ENCODE data around the gene TBC1D30.

TBC1D30 gene

DNA sequence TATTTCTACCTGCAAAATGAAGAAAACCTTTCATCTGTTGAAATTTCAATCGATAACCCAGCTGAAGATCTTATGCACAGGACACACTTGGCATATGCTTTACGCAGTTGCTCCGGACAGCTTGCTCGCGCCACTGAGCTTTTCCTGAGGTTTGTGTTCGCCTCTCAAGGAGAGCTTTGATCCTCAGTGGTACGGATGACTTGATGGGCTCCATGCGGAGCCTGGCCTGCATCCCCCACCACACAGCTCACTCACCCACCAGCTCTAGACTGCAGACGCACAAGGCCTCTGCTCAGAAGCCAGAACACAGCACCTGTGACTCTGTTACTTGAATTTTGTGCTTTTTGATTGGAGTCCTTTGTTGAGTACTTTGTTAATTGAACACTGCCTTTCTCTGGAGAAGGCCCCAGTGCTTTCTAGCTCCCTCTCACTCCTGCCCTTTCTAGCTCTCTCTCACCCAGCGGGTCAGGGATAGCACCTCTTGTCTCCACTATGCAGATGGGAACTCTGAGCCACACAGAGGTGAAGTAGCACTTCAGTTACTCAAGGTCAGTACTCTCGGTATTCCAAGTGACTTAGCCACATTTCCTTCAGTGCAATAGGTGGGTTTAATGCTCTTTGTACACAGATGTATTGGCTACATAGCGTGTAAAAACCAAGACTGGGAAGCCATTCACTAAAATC, 52.1 kb downstream of the TBC1D30 start:
- Histone ChIP-seq H3K36me3 (ENCODE audit: control insufficient read depth, insufficient read depth, low read length, severe bottlenecking) (no peaks in the 10 kb centered on the region), H3K9me3 (ENCODE audit: control insufficient read depth, low read length) (peaks cover 4% of the 10 kb centered on the region), H3K4me3 (ENCODE audit: low read length) (no peak overlapping the region), H3K4me1 (ENCODE audit: control insufficient read depth, insufficient read depth, low read length) (no peaks in the 10 kb centered on the region), H3K9ac (ENCODE audit: low read length) (no peak overlapping the region), H3K27me3 (replicated peaks; ENCODE audit: control insufficient read depth, insufficient read depth, low read length) (peaks cover 33% of the 10 kb centered on the region)
- no peak for DNase-seq (ENCODE audit: low read depth)

DNA sequence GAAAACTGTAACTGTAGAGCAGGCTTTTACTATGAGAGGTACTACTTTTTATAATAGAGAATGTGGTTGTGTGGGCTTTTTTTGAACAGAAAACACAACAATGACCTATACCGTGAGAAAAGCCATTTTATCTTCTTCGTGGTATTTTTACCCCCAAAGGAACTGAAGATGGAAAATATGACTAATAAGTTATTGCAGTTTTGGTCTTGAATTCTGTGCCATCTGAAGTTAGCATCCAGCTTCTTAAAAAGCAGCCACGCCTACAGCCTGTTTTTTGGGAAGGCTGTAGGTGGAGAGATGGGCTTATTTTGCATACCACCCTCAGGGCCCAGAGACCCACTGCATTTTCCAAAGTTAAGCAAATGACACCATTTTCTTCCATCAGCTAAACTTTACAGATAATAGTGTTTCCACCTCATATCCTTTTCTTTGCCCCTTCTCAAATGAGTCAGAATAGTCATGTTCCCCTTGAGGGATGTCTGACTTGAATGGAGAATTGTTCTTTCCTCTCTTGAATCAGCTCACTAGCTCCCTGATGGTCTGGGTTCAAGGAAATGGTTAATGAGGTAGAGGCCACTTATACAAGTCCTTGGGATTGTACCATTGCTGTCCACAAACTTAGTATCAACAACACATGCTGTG, 53.0 kb downstream of the TBC1D30 start:
- Histone ChIP-seq H3K4me3 (ENCODE audit: low read length) (no peak overlapping the region), H3K9ac (ENCODE audit: low read length) (no peak overlapping the region), H3K36me3 (ENCODE audit: control insufficient read depth, insufficient read depth, low read length, severe bottlenecking) (no peaks in the 10 kb centered on the region), H3K4me1 (ENCODE audit: control insufficient read depth, insufficient read depth, low read length) (no peaks in the 10 kb centered on the region), H3K27me3 (replicated peaks; ENCODE audit: control insufficient read depth, insufficient read depth, low read length) (peaks cover 33% of the 10 kb centered on the region), H3K9me3 (ENCODE audit: control insufficient read depth, low read length) (peaks cover 4% of the 10 kb centered on the region)
- DNase-seq (ENCODE audit: low read depth), result no peak

DNA sequence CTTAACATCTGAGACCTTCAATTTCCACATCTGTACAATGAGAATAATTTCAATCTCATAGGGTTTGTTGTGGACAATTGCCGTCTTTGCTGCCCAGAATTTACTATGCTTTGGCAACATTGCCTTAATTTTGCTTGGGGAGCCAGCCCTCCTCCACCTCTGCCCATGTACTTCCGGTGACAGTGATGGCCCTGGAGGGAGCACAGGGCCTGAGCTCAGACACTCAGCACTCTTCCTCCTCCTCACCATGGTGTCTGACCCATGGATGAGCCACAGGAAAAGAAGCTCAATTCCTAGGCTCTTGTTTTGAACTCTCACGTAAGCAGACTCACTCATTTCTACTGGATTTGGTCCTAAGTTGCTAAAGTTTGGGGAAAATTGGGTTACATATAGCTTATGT, 58.2 kb downstream of the TBC1D30 start:
- peaks cover 4% of the 10 kb centered on the region for H3K9me3 ChIP-seq (ENCODE audit: control insufficient read depth, low read length)

DNA sequence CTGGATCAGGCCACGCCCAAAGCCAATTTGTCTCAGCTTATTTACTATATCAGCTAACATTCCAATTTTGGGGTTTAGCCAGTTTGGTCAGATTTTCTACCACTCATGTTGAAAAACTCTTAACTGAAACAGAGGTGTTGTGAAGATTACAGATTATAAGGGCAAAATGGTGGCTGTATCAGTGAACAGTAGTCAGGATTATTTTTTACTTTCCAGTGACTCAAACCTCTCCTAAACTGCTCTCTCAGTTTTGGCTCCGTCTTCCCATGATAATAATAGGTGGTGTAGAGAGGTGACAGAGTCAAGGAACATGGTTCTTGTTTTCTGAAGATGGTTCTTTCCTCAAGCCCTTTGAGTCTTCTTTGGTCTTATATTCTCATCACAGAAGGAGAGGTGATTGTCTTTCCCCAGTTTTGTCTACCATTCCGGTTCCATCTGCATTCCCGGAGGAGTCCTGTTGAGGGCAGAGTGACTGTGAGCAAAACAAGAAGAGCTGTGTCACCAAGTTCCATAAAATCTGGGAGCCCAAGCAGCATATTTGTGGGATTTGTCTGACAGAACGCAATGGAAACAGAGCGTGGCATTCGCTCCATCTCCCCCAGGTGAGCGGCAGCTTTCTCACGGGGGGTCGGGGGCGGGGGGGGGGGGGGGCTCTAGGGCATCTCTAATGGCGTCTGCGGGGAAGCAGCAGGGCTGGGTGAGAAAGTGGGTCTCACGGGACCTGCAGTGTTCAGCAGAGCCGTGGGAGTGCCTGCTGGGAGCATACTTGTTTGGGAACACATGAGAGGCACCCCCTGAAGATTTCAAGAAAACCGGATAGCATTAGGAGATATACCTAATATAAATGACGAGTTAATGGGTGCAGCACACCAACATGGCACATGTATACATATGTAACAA, 59.1 kb downstream of the TBC1D30 start:
- Histone ChIP-seq H3K4me1 (ENCODE audit: control insufficient read depth, insufficient read depth, low read length) (no peaks in the 10 kb centered on the region), H3K36me3 (ENCODE audit: control insufficient read depth, insufficient read depth, low read length, severe bottlenecking) (no peaks in the 10 kb centered on the region), H3K9me3 (ENCODE audit: control insufficient read depth, low read length) (no peaks in the 10 kb centered on the region), H3K9ac (ENCODE audit: low read length) (no peak overlapping the region), H3K27me3 (replicated peaks; ENCODE audit: control insufficient read depth, insufficient read depth, low read length) (no peaks in the 10 kb centered on the region), H3K4me3 (ENCODE audit: low read length) (no peak overlapping the region)
- DNase-seq (ENCODE audit: low read depth), result no peak

More for the DNA sequence above, 58.2 kb downstream of the TBC1D30 start:
- Histone ChIP-seq H3K9ac (ENCODE audit: low read length) (no peak overlapping the region), H3K4me3 (ENCODE audit: low read length) (no peak overlapping the region), H3K27me3 (replicated peaks; ENCODE audit: control insufficient read depth, insufficient read depth, low read length) (peaks cover 3% of the 10 kb centered on the region), H3K4me1 (ENCODE audit: control insufficient read depth, insufficient read depth, low read length) (no peaks in the 10 kb centered on the region), H3K36me3 (ENCODE audit: control insufficient read depth, insufficient read depth, low read length, severe bottlenecking) (no peaks in the 10 kb centered on the region)
- no peak for DNase-seq (ENCODE audit: low read depth)

DNA sequence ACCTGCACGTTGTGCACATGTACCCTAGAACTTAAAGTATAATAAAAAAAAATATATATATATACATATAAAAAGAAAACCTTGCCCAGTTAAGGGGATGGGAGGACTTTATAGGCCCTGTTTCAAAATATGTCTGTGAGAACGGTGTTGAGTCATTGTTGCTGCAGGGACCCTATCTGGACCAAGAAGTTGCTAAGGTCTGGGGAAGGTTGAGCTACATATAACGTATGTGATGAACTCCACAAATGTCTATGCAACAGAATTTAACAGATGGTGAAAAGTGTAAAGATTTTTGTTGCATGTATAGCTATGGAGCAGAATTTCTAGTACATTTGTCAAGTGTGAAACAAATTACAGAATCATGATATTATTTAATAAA, 59.7 kb downstream of the TBC1D30 start:
- H3K36me3 ChIP-seq (ENCODE audit: control insufficient read depth, insufficient read depth, low read length, severe bottlenecking), result no peaks in the 10 kb centered on the region
- no peak overlapping the region for H3K4me3 ChIP-seq (ENCODE audit: low read length)
- no peaks in the 10 kb centered on the region for H3K4me1 ChIP-seq (ENCODE audit: control insufficient read depth, insufficient read depth, low read length)
- no peak overlapping the region for H3K9ac ChIP-seq (ENCODE audit: low read length)
- no peaks in the 10 kb centered on the region for H3K9me3 ChIP-seq (ENCODE audit: control insufficient read depth, low read length)
- no peaks in the 10 kb centered on the region for H3K27me3 ChIP-seq (replicated peaks; ENCODE audit: control insufficient read depth, insufficient read depth, low read length)
- no peak for DNase-seq (ENCODE audit: low read depth)

DNA sequence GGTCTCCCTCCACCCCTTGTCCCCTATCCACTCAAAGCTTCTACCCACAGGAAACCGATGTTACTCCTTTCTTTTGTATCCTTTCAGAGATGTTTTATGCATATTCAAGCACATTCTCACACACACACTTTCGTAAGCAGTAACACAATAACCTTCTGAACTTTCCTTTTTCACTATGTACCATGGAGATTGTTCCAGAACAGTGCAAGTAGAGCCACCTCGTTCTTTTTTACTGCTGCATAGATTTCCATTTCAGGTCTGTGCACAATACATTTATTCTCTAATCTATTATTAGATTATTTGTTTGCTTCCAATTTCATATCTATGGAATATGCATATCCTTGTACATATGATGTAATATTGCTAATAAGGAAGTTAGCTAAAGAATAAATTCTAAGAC, 60.3 kb downstream of the TBC1D30 start:
- DNase-seq (ENCODE audit: low read depth), result no peak
- Histone ChIP-seq H3K27me3 (replicated peaks; ENCODE audit: control insufficient read depth, insufficient read depth, low read length) (no peaks in the 10 kb centered on the region), H3K4me1 (ENCODE audit: control insufficient read depth, insufficient read depth, low read length) (no peaks in the 10 kb centered on the region)

DNA sequence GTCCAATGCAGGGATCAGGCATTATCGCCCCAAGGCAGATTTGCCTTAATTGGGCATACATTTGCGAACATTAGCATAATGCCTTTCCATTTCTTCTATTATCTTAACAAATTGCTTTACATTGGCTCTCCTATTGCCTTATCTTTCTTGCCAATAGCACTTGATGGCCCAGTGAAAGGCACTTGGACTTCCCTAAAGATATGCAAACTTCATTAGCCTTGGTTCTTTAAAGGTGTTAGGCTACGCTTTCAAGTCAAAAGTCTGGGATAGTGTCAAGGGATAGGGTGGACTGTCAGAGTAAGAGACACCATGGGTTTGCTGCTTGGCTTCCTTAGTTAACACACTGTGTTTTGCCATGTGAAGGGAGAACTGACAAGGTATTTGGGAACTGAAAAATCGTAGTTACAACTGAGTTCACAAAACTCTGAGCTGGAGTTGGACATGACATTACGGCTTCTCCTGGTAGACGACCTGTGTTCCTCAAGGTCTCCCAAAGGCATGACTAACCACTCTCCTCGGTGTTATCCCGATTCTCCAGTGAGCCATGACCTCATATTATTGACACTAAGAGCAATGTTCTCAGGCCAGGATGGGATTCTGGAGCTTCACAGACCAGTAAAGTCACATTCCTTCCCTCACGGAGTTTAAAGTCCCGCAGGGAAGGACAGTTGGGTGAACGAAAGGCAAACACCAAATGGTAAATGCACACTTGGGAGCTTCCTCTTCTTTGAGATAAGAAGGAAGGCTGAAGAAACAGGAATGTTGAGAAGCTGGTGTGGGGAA, 65.2 kb downstream of the TBC1D30 start:
- Histone ChIP-seq H3K4me3 (ENCODE audit: low read length) (no peak overlapping the region), H3K9me3 (ENCODE audit: control insufficient read depth, low read length) (no peaks in the 10 kb centered on the region), H3K4me1 (ENCODE audit: control insufficient read depth, insufficient read depth, low read length) (peaks cover 5% of the 10 kb centered on the region), H3K9ac (ENCODE audit: low read length) (no peak overlapping the region), H3K36me3 (ENCODE audit: control insufficient read depth, insufficient read depth, low read length, severe bottlenecking) (no peaks in the 10 kb centered on the region), H3K27me3 (replicated peaks; ENCODE audit: control insufficient read depth, insufficient read depth, low read length) (peaks cover 3% of the 10 kb centered on the region)
- no peak for DNase-seq (ENCODE audit: low read depth)

More for the DNA sequence above, 60.3 kb downstream of the TBC1D30 start:
- Histone ChIP-seq H3K9ac (ENCODE audit: low read length) (no peak overlapping the region), H3K9me3 (ENCODE audit: control insufficient read depth, low read length) (no peaks in the 10 kb centered on the region), H3K4me3 (ENCODE audit: low read length) (no peak overlapping the region), H3K36me3 (ENCODE audit: control insufficient read depth, insufficient read depth, low read length, severe bottlenecking) (no peaks in the 10 kb centered on the region)

DNA sequence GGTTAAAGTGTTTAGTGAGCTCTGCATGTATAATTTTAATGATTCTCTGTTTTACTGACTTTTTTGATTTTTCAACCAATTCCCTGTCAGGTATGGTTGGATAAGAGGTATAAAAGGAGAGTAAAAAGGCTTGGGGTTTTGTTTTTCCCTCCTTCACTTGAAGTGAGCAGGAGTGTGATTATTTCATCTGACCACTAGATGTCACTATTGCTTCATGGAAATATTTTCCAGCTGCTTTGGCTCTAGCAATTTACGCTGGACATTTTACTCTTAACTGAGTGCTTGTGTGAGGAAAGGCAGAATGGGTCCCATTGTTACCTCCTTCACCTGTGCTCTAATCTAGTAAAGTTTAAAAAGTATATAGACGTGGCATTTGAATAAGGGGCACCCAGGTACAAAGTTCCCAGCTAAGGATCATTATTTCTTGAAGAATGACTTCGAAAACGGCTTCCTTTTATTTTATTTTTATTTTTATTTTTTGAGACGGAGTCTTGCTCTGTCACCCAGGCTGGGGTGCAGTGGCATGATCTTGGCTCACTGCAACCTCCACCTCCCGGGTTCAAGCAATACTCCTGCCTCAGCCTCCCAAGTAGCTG, 66.5 kb downstream of the TBC1D30 start:
- peak; percentile 89 for DNase-seq (ENCODE audit: low read depth)
- Histone ChIP-seq H3K4me1 (ENCODE audit: control insufficient read depth, insufficient read depth, low read length) (peaks cover 5% of the 10 kb centered on the region), H3K4me3 (ENCODE audit: low read length) (no peak overlapping the region), H3K9me3 (ENCODE audit: control insufficient read depth, low read length) (no peaks in the 10 kb centered on the region), H3K36me3 (ENCODE audit: control insufficient read depth, insufficient read depth, low read length, severe bottlenecking) (no peaks in the 10 kb centered on the region), H3K27me3 (replicated peaks; ENCODE audit: control insufficient read depth, insufficient read depth, low read length) (peaks cover 3% of the 10 kb centered on the region), H3K9ac (ENCODE audit: low read length) (no peak overlapping the region)

DNA sequence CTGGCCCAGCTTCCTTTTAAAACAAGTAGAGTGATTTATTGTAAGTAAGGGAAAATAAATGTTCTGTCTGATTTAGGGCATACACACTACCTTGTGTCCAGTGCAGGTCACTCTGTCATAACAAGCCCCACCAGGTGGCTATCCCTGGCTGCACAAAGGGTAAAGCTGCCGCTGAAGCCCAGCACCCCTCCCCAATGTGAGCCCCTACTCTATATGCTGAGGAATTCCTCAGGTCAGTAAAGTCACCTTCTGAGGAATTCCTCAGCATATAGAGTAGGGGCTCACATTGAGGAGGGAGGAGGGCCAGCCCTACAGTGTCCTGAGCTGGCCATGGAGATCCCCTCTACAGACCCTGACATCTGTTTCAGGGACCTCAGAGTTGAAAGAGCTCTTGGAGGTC, 67.2 kb downstream of the TBC1D30 start:
- DNase-seq (ENCODE audit: low read depth), result no peak
- Histone ChIP-seq H3K27me3 (replicated peaks; ENCODE audit: control insufficient read depth, insufficient read depth, low read length) (peaks cover 3% of the 10 kb centered on the region), H3K36me3 (ENCODE audit: control insufficient read depth, insufficient read depth, low read length, severe bottlenecking) (no peaks in the 10 kb centered on the region), H3K9ac (ENCODE audit: low read length) (no peak overlapping the region), H3K4me3 (ENCODE audit: low read length) (no peak overlapping the region), H3K9me3 (ENCODE audit: control insufficient read depth, low read length) (no peaks in the 10 kb centered on the region), H3K4me1 (ENCODE audit: control insufficient read depth, insufficient read depth, low read length) (peaks cover 5% of the 10 kb centered on the region)

DNA sequence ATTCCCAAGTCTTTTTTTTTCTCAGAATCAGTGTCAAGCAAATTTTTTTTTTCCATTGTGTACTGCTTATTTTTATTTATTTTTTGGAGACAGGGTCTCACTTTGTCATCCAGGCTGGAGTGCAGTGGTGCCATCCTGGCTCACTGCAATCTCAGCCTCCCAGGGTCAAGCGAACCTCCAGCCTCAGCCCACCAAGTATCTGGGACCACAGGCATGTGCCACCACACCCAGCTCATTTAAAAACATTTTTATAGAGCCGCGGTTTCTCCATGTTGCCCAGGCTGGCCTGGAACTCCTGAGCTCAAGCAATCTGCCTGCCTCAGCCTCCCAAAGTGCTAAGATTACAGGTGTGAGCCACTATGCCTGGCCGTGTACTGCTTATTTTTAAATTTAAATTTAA, 68.1 kb downstream of the TBC1D30 start:
- Histone ChIP-seq H3K9ac (ENCODE audit: low read length) (no peak overlapping the region), H3K9me3 (ENCODE audit: control insufficient read depth, low read length) (no peaks in the 10 kb centered on the region), H3K36me3 (ENCODE audit: control insufficient read depth, insufficient read depth, low read length, severe bottlenecking) (no peaks in the 10 kb centered on the region), H3K4me1 (ENCODE audit: control insufficient read depth, insufficient read depth, low read length) (peaks cover 5% of the 10 kb centered on the region), H3K27me3 (replicated peaks; ENCODE audit: control insufficient read depth, insufficient read depth, low read length) (peaks cover 3% of the 10 kb centered on the region), H3K4me3 (ENCODE audit: low read length) (no peak overlapping the region)
- no peak for DNase-seq (ENCODE audit: low read depth)
